Measurements from ENCODE around the gene NRIP2.

Gene NRIP2

GRCh38 chr12:2804393-2805142, 30.3 kb downstream of the NRIP2 start:
- DNase-seq, result no peak

- no peak for DNase-seq
Observed at GRCh38 chr12:2803635-2804392, 31.0 kb downstream of the NRIP2 start.

- no peak for DNase-seq
Observed at GRCh38 chr12:2801044-2801783, 33.6 kb downstream of the NRIP2 start.

GRCh38 chr12:2800046-2800570, 34.7 kb downstream of the NRIP2 start:
- DNase-seq, result no peak

GRCh38 chr12:2797721-2798418, 37.0 kb downstream of the NRIP2 start:
- DNase-seq, result no peak

- DNase-seq, result no peak
Observed at GRCh38 chr12:2796187-2796666, 38.6 kb downstream of the NRIP2 start.

- peak; percentile 57 for DNase-seq
Observed at GRCh38 chr12:2795291-2796186, 39.3 kb downstream of the NRIP2 start.

- peak; percentile 84 for DNase-seq
Observed at GRCh38 chr12:2794736-2795289, 40.0 kb downstream of the NRIP2 start, which contains the start of gene FKBP4. Gene FKBP4, plus strand, starts transcription at chr12:2794970. Its CDS starts 170 bp downstream, at chr12:2795140.

GRCh38 chr12:2794191-2794735, 40.6 kb downstream of the NRIP2 start:
- no peak for DNase-seq

- no peak for DNase-seq
Observed at GRCh38 chr12:2793561-2793960, 41.3 kb downstream of the NRIP2 start.

- DNase-seq, result no peak
Observed at GRCh38 chr12:2792671-2793500, 41.9 kb downstream of the NRIP2 start.

- DNase-seq, result no peak
Observed at GRCh38 chr12:2791089-2791488, 43.7 kb downstream of the NRIP2 start.

GRCh38 chr12:2785017-2785416, 49.8 kb downstream of the NRIP2 start:
- peak; percentile 8 for DNase-seq

- peak; percentile 41 for DNase-seq
Observed at GRCh38 chr12:2783936-2784600, 50.8 kb downstream of the NRIP2 start.

- no peak for DNase-seq
Observed at GRCh38 chr12:2779281-2779680, 55.6 kb downstream of the NRIP2 start.

GRCh38 chr12:2776129-2776806, 58.6 kb downstream of the NRIP2 start:
- no peak for DNase-seq

GRCh38 chr12:2775431-2775830, 59.4 kb downstream of the NRIP2 start:
- DNase-seq, result no peak

Data from T1000 (cell line).